ENCODE measurements around the gene PROKR2.

Gene PROKR2

DNA sequence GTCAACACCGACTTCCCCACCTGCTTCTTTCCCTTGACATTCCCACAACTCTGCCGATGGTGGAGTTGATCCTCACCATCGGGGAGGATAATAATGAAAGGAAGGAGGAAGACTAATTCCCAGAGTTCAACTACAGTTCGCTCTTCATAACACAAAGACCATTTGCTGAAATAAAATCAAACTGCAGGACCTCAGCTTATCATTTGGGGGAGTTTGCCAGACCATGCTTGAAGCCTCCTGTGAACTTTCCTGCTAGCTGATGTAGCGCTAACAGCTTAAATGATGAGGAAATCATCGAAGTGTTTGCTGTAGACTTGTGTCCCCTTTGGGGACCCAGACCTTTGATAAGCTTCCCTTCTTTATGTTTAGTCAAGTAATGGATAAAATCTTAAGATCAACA is 26.2 kb downstream of the PROKR2 start:
- no peak for TF ChIP-seq CTCF (IDR thresholded peaks at IDR 0.05; ENCODE audit: control insufficient read depth, extremely low read depth, insufficient read depth)

DNA sequence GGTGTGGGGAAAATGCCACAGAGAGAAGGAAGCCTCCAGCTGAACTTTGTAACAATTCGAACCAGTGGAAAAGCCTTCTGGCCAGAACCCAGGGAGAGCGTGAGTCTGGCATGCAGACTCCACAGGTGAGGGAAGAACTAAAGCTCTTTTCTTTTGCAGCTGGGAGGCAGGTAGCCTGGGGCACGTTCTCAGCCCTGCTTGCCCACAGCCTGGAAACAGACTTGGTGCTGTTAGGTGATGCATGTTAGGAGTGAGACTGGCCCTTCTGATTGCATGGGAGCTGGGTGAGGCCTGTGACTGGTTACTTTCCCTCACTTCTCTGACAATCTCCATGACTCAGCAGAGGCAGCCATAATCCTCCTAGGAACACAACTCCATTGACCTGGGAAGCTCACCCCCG is 34.2 kb downstream of the PROKR2 start:
- H3K4me3 ChIP-seq (ENCODE audit: low read depth, low read length) = no peak overlapping the region
- DNase-seq (ENCODE audit: low read depth) = no peak
- TF ChIP-seq CTCF (IDR thresholded peaks at IDR 0.05; ENCODE audit: control insufficient read depth, extremely low read depth, insufficient read depth) = no peak

More for the DNA sequence above, 26.2 kb downstream of the PROKR2 start:
- no peak overlapping the region for H3K4me3 ChIP-seq (ENCODE audit: low read depth, low read length)
- no peak for DNase-seq (ENCODE audit: low read depth)

DNA sequence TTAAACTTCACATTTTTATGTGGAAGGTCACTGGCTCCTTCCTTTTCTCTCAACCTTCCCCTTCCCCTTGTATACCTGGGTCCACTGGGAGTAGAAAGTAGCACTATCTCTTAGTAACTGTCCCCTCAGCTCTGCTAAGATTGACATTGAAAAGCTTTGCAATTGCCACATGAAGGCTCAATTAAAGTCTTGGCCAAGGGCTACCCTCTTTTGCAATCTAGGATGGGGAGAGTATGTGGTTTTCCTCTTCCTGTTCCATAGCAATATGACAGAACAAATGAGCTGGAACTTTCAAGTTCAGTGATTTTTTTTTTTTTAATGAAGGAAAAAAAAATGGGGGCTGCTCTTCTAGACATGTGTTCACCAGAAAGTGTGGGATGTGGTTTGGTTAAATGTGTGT is 37.1 kb downstream of the PROKR2 start:
- DNase-seq (ENCODE audit: low read depth) = no peak
- TF ChIP-seq CTCF (IDR thresholded peaks at IDR 0.05; ENCODE audit: control insufficient read depth, extremely low read depth, insufficient read depth) = no peak
- no peak overlapping the region for H3K4me3 ChIP-seq (ENCODE audit: low read depth, low read length)

DNA sequence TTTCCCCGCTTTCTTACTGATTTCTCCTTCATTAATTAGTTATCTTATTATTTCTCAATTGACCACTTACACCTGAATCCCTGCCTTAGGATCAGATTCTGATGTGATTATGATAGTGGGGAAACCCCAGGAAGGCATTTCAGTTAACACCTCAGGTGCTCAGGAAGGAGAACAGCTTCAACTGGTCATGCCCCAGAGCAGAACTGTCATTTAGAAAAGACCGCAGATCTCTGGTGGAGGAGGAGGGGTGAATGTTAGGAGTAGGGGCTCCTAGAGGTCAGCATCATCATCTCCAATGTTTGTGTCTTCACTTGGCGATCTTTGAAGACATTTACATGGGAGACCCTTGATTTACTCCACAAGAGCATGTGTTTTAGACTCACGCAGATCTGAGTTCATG is 44.5 kb downstream of the PROKR2 start:
- no peak for DNase-seq (ENCODE audit: low read depth)
- TF ChIP-seq CTCF (IDR thresholded peaks at IDR 0.05; ENCODE audit: control insufficient read depth, extremely low read depth, insufficient read depth) = no peak
- H3K4me3 ChIP-seq (ENCODE audit: low read depth, low read length) = no peak overlapping the region

DNA sequence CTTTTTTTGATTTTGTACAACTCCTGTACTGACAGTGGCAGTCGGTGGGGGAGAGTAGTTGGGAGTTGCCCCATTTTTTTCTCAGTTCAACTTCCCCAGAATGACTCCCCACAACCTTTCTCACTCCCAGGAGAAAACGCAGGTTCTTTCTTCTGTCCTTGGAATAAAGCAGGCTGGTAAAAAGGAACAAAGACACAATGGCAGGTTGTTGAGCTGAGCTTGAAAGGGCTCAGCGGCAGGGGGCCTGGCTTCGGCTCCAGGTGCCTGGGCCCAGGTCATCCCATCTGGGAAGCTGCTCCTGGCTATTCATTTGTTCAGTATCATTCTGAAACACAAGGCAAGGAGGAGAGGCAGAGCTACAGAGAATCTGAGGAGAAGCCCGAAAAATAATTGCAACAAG is 46.2 kb downstream of the PROKR2 start:
- no peak overlapping the region for H3K4me3 ChIP-seq (ENCODE audit: low read depth, low read length)
- no peak for DNase-seq (ENCODE audit: low read depth)
- no peak for TF ChIP-seq CTCF (IDR thresholded peaks at IDR 0.05; ENCODE audit: control insufficient read depth, extremely low read depth, insufficient read depth)

GRCh38 chr20:5268449-5268848 is 48.3 kb downstream of the PROKR2 start:
- no peak for DNase-seq (ENCODE audit: low read depth)
- no peak for TF ChIP-seq CTCF (IDR thresholded peaks at IDR 0.05; ENCODE audit: control insufficient read depth, extremely low read depth, insufficient read depth)
- no peak overlapping the region for H3K4me3 ChIP-seq (ENCODE audit: low read depth, low read length)

- DNase-seq (ENCODE audit: low read depth) = no peak
- TF ChIP-seq CTCF (IDR thresholded peaks at IDR 0.05; ENCODE audit: control insufficient read depth, extremely low read depth, insufficient read depth) = no peak
- no peak overlapping the region for H3K4me3 ChIP-seq (ENCODE audit: low read depth, low read length)
Observed at GRCh38 chr20:5267092-5267491, 49.7 kb downstream of the PROKR2 start.
